Activated CD8-positive, alpha-beta T cell treated with anti-CD3 and anti-CD28 coated beads, Interleukin-2, amount 10 ng/mL, durations not matched to agents 7 days and 5 days (primary cell): ENCODE measurements around the gene PPFIA4. TPM values are rescaled to one million over a fixed set of nuclear protein-coding genes. Genes with fewer than 3 reads are reported as not detected.
A peak's percentile ranks its signal among the peaks of the same experiment; 100 is the strongest.

ENCODE experiments used
- ATAC-seq: fragments of 150-1000 bp; cut with Tn5 transposase; one replicate; pipeline ENCODE4 v1.10.0; 2021; ENCODE audit warnings: moderate library complexity
- CTCF ChIA-PET: fragments of 350-600 bp; sonication (Branson Sonifier 250); formaldehyde crosslinking; loops from one replicate; lab custom pipeline; 2021; ENCODE audit warnings: antibody characterized with exemption; lab: Charles Lee
- POLR2A ChIA-PET: fragments of 350-600 bp; sonication (Branson Sonifier 250); formaldehyde crosslinking; loops from one replicate; lab custom pipeline; 2021; ENCODE audit warnings: antibody characterized with exemption; lab: Charles Lee
- DNase-seq: peaks from one replicate; pipeline ENCODE4 v3.0.0-alpha.2; 2020
- H3K27ac Mint-ChIP-seq: one replicate; pipeline ENCODE4 v1.8.0; 2021; ENCODE audit warnings: mild to moderate bottlenecking, mixed read lengths
- H3K27me3 Mint-ChIP-seq: one replicate; pipeline ENCODE4 v1.8.0; 2021; ENCODE audit warnings: low read depth, mixed read lengths
- H3K36me3 Mint-ChIP-seq: one replicate; pipeline ENCODE4 v1.8.0; 2021; ENCODE audit warnings: low read depth, mixed read lengths
- H3K4me1 Mint-ChIP-seq: one replicate; pipeline ENCODE4 v1.8.0; 2021; ENCODE audit warnings: low read depth, mixed read lengths
- H3K4me3 Mint-ChIP-seq: one replicate; pipeline ENCODE4 v1.8.0; 2021; ENCODE audit warnings: mild to moderate bottlenecking, mixed read lengths
- H3K9me3 Mint-ChIP-seq: one replicate; pipeline ENCODE4 v1.8.0; 2022; ENCODE audit warnings: mixed read lengths; ENCODE audit not compliant: insufficient read depth
- total RNA-seq, 2 experiments: library from RNA; stranded (reverse); gene quantifications; one replicate each; pipeline ENCODE4 v1.2.3, GENCODE V29; 2021

The PPFIA4 gene
- total RNA-seq, 2 experiments from 2014 or later, result 31.9 to 32.0 TPM

DNA sequence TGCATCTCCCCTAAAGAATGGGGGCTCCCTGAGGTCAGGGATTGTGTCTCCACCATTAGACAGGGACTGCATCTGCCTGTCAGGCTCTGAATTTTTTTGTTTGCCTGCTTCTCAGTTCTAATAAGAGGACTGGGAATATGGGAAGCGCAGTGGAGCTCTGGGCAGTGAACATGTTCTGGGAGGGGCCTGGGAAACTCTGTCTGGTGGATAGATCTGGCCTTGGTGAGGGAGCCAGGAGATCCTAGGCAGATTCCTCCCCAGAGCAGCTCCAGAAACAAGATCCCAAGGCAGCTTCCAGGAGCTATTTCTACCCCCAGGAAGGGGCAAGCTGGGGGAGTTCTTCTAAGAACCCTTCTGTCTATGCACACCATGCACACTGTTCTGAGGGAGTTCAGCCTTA lies 72.2 kb downstream of the PPFIA4 start:
- H3K9me3 Mint-ChIP-seq, result peaks cover 16% of the 10 kb centered on the region
- H3K27ac Mint-ChIP-seq, result no peak overlapping the region
- ATAC-seq (no peak), DNase-seq (no peak)
- ChIA-PET POLR2A (no interaction called here), CTCF (no interaction called here)
- no peaks in the 10 kb centered on the region for H3K36me3 Mint-ChIP-seq
- H3K27me3 Mint-ChIP-seq, result peaks cover 17% of the 10 kb centered on the region
- no peak overlapping the region for H3K4me3 Mint-ChIP-seq
- H3K4me1 Mint-ChIP-seq, result no peaks in the 10 kb centered on the region

DNA sequence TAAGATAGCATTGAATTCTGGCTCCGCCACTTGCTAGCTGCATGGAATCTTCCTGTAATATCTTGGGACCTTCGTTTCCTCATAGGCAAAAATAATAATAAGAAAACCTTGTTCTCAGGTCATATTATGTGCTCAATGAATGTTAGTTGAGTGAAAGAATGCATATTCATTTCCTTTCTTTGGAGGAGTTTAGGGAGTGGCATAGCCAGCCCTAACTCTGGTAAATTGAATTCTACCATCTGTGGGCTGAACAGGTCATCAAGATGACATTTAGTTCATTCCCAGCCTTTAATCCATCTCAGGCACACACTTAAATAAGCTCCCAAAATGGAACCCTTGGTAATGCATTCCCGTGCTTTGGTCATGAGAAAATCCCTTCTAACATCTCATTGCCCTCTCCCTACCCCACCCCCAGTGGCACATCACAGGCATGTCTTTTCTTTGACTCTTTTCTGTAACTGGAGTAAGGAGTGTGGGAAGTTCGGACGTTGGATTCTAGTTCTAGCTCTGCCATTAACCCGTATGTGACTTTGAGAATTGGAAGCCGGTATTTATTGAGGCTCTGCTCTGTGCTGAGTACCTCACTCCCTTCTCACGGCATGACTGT lies 72.7 kb downstream of the PPFIA4 start:
- Mint-ChIP-seq H3K27ac (no peak overlapping the region), H3K4me1 (no peaks in the 10 kb centered on the region), H3K4me3 (no peak overlapping the region), H3K9me3 (peaks cover 16% of the 10 kb centered on the region), H3K36me3 (no peaks in the 10 kb centered on the region), H3K27me3 (peaks cover 17% of the 10 kb centered on the region)
- no peak for DNase-seq
- ATAC-seq, result no peak
- CTCF ChIA-PET, result no interaction called here
- POLR2A ChIA-PET, result no interaction called here

DNA sequence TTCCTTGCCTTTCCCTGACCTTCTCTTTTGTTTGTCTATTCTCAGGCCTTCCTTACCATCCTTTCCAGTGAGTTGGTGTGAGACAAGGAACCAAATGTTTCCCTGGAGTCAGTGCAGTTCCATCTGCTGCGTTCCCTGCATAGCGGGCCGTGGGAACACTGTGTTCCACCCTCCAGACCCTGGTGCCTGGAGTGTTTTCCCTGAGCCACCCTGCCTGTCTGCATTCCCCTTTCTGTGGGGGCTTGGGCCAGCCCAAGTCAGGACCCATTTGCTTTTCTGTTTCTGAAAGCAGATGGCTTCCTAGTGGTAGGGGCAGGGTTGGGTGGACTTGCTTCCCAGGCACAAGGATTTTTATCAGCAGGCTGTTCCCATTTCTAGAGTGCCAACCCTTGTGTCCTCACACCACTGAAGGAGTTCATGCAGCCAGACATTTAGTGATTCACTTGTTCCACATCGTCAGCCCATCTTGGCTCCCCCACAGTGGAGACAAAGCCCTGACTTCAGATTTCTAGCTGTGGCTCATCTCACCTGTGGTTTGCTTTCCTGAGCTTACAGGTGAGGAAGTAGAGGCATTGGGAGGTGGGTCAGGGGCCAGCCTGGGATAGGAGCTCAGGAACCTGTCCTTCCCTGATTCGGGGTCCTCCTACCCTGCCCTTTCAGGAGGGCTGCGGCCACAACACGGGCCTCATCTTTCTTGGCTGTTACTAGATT lies 73.7 kb downstream of the PPFIA4 start:
- ChIA-PET POLR2A (no interaction called here), CTCF (interaction anchor here (1.1 kb wide), 1 partner anchor 387 kb away, joined by 3 read pairs; no protein-coding TSS in a partner anchor)
- no peak overlapping the region for H3K4me3 Mint-ChIP-seq
- H3K36me3 Mint-ChIP-seq, result no peaks in the 10 kb centered on the region
- H3K9me3 Mint-ChIP-seq, result peaks cover 12% of the 10 kb centered on the region
- no peak overlapping the region for H3K27ac Mint-ChIP-seq
- ATAC-seq (no peak), DNase-seq (no peak)
- no peaks in the 10 kb centered on the region for H3K4me1 Mint-ChIP-seq
- H3K27me3 Mint-ChIP-seq, result peaks cover 13% of the 10 kb centered on the region

DNA sequence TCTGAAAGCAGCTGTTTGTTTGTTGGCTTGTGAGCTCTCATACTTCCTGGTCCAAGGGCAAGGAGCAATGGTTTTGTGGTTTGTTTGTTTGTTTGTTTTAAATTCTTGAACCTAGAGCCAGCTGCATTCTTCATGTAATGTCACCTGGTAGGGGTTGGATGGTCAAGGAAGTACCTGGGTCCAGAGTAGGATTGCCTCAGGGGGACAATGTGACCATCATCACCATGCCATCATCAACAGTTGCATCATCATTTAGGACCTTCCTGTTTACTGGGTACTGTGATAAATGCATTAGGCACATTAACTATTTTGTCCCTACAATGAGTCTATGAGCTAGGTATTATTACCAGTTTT lies 74.2 kb downstream of the PPFIA4 start:
- ATAC-seq (no peak), DNase-seq (no peak)
- Mint-ChIP-seq H3K27me3 (peaks cover 15% of the 10 kb centered on the region), H3K9me3 (peaks cover 6% of the 10 kb centered on the region), H3K27ac (no peak overlapping the region), H3K4me3 (no peak overlapping the region), H3K4me1 (no peaks in the 10 kb centered on the region), H3K36me3 (no peaks in the 10 kb centered on the region)
- ChIA-PET POLR2A (no interaction called here), CTCF (interaction anchor here (1.1 kb wide), 1 partner anchor 386 kb away, joined by 3 read pairs; no protein-coding TSS in a partner anchor)

DNA sequence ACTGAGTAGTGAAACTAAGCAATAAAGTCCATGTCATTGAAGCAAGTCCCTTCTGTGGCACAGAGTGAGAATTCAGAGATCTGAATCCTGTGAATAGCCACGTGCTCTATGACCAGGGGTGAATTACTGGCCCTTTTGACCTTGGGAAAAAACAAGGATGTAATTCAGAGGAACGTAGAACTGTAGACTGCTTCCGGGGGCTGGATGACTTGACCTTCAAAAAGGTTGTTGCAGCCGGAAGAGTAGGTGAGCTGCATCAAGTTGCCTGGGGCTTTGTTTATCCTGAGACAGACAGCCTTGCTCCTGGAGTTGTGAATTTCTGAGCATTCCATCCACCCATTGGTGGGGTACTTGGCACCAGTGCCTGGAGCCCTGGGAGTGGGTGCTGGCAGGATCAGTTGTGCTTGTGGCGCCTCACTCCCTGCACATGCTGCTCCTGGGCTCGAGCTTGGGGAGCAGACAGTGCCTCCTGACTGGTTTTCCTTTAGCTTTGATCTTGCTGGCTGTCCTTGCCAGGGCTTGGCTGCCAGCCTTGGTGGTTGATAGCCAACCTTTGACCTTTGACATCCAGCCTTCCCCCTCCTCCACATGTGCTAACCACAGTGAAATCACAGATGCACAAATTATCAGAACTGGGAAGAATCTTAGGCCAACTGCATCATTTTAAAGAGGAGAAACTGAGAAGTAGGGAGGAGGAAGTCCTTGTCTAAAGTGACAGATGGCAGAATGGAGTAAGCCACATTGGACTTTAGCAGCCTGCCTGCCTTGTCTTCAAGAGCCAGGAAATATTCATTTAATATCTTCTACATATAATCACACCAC lies 75.7 kb downstream of the PPFIA4 start:
- no peaks in the 10 kb centered on the region for H3K9me3 Mint-ChIP-seq
- no peak overlapping the region for H3K4me3 Mint-ChIP-seq
- ATAC-seq, result no peak
- H3K27ac Mint-ChIP-seq, result no peak overlapping the region
- no peaks in the 10 kb centered on the region for H3K4me1 Mint-ChIP-seq
- ChIA-PET POLR2A (no interaction called here), CTCF (interaction anchor here (0.8 to 1.1 kb wide), 3 partner anchors 14 to 63 kb away, joined by 3 read pairs; no protein-coding TSS in a partner anchor)
- peaks cover 12% of the 10 kb centered on the region for H3K27me3 Mint-ChIP-seq
- DNase-seq, result peak; percentile 10
- no peaks in the 10 kb centered on the region for H3K36me3 Mint-ChIP-seq

DNA sequence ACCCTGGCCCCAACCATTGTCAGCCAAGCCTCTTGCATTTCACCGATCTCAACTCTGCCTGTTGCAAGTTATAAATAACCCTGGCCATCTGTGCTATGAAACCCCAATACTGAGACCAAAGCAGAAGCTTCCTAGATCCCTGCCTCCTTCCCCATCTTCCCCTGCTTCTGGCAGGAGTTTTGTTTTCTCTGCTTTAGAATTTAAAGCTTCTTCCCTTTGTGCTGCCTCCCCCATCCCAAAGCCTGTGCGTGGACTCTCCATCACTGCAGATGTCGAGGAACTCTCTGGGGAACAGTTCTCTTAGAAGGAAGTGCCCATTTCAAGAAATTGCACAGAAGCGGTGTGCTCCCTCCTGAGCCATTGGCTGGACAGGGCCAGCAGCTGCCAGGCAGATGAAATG lies 76.9 kb downstream of the PPFIA4 start:
- no peaks in the 10 kb centered on the region for H3K36me3 Mint-ChIP-seq

DNA sequence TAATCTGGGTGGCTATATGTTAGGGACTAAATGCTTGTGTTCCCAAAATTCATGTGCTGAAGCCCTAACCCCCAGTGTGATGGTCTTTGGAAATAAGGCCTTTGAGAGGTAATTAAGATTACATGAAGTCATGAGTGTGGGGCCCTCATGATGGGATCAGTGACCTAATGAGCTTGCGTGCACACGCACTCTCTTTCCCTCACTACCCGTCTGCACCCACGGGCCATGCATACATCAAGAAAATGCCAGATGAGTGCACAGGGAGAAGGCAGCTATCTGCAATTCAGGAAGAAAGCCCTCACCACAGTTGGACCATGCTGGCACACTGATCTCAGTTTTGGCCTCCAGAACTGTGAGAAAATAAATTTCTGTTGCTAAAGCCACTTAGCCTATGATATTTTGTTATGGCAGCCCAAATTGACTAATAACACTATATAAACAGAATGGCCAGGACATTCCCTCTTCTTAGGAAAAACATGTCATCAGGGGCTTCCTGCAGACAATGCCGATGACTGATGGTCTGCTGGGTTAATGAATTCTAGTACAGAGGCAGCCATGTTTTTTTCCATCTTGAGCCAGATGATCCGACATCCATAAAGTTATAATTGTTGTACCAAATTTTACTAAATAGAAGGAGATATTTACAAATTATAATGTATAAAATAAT lies 77.7 kb downstream of the PPFIA4 start:
- peaks cover 25% of the 10 kb centered on the region for H3K27me3 Mint-ChIP-seq
- H3K27ac Mint-ChIP-seq, result no peak overlapping the region
- H3K4me1 Mint-ChIP-seq, result no peaks in the 10 kb centered on the region
- H3K4me3 Mint-ChIP-seq, result no peak overlapping the region
- H3K36me3 Mint-ChIP-seq, result no peaks in the 10 kb centered on the region
- H3K9me3 Mint-ChIP-seq, result no peaks in the 10 kb centered on the region
- ATAC-seq, result no peak
- ChIA-PET POLR2A (no interaction called here), CTCF (no interaction called here)
- no peak for DNase-seq

More for the DNA sequence above, 76.9 kb downstream of the PPFIA4 start:
- H3K4me3 Mint-ChIP-seq, result no peak overlapping the region
- peaks cover 21% of the 10 kb centered on the region for H3K27me3 Mint-ChIP-seq
- POLR2A ChIA-PET, result no interaction called here
- H3K9me3 Mint-ChIP-seq, result no peaks in the 10 kb centered on the region
- ATAC-seq (no peak), DNase-seq (no peak)
- H3K27ac Mint-ChIP-seq, result no peak overlapping the region
- no peaks in the 10 kb centered on the region for H3K4me1 Mint-ChIP-seq
- CTCF ChIA-PET, result interaction anchor here (1.1 kb wide), 1 partner anchor 20 kb away, joined by 3 read pairs; no protein-coding TSS in a partner anchor

DNA sequence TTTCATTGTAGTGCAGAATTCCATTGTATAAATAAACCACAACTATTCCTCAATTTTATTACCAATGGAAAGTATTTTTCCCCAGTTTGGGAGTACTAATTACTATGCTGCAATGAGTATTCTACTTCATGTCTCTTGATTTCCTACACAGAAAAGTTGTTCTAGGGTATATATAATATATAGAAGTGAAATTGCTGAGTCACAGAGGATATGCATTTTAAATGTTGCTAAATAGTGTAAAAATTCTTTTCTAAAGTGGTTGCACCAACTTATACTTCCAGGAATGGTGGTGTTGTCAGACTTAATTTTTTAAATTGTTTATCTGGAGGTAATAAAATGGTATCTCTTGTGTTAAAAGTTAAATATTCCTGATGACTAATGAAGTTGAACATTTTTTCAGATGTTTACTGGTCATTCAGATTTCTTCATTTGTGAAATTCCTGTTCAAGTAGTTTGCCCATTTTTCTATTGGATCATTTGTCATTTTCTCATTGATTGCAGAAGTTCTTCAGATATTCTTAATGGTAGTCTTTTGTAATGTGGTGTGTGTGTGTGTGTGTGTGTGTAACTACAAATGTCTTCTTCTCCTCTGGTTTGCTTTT lies 78.6 kb downstream of the PPFIA4 start:
- DNase-seq (no peak), ATAC-seq (no peak)
- ChIA-PET CTCF (no interaction called here), POLR2A (no interaction called here)
- no peaks in the 10 kb centered on the region for H3K9me3 Mint-ChIP-seq
- no peak overlapping the region for H3K27ac Mint-ChIP-seq
- no peaks in the 10 kb centered on the region for H3K4me1 Mint-ChIP-seq
- no peaks in the 10 kb centered on the region for H3K36me3 Mint-ChIP-seq
- no peak overlapping the region for H3K4me3 Mint-ChIP-seq
- H3K27me3 Mint-ChIP-seq, result peaks cover 33% of the 10 kb centered on the region

DNA sequence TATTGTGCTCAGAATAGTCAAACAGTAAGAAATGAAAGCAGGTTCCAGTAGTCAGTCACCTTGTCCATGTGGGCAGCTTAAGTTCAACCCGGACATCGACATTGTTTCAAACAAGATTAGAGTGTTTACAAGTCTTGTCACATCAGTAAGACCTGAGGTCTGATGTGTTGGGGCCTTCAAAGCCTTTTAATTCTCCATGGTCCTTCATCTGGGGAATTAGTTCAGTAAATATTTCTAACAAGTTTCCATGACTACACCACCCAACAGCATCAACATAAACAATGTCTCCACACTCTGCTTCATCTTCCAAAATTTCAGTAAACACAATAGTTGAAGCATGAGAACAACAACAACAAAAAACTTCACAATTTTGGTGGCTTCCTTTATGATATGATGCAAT lies 86.2 kb downstream of the PPFIA4 start:
- Mint-ChIP-seq H3K36me3 (no peaks in the 10 kb centered on the region), H3K4me1 (no peaks in the 10 kb centered on the region), H3K27ac (no peak overlapping the region), H3K27me3 (peaks cover 42% of the 10 kb centered on the region), H3K4me3 (no peak overlapping the region), H3K9me3 (no peaks in the 10 kb centered on the region)
- ATAC-seq (no peak), DNase-seq (no peak)
- CTCF ChIA-PET, result interaction anchor here (1.7 to 1.8 kb wide), 2 partner anchors 20 to 73 kb away, joined by 4 to 6 read pairs; no protein-coding TSS in a partner anchor
- POLR2A ChIA-PET, result no interaction called here

DNA sequence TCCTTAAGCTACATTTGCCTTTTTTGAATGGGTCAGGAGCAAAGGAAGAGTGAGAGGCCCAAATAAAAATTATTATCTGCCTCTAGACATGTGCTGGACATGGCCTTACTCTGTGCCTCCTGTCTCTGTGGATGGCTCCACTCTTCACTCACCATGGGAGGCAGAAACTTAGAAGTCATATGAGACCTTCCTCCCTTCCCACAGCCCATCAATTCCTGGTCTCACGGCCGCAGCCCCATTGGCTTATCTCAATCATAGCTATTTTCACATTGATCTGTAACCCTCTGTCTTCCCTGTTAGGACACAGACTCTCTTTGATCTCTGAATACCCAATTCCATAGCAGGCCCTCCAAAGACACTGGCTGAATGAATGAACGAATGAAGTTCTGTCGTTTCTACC lies 87.0 kb downstream of the PPFIA4 start:
- Mint-ChIP-seq H3K36me3 (no peaks in the 10 kb centered on the region), H3K9me3 (no peaks in the 10 kb centered on the region), H3K4me1 (no peaks in the 10 kb centered on the region), H3K27ac (no peak overlapping the region), H3K4me3 (no peak overlapping the region), H3K27me3 (peaks cover 43% of the 10 kb centered on the region)
- ChIA-PET CTCF (interaction anchor here (0.9 to 1.8 kb wide), 2 partner anchors 19 to 59 kb away, joined by 3 to 4 read pairs; no protein-coding TSS in a partner anchor), POLR2A (no interaction called here)
- no peak for ATAC-seq
- peak; percentile 9 for DNase-seq

DNA sequence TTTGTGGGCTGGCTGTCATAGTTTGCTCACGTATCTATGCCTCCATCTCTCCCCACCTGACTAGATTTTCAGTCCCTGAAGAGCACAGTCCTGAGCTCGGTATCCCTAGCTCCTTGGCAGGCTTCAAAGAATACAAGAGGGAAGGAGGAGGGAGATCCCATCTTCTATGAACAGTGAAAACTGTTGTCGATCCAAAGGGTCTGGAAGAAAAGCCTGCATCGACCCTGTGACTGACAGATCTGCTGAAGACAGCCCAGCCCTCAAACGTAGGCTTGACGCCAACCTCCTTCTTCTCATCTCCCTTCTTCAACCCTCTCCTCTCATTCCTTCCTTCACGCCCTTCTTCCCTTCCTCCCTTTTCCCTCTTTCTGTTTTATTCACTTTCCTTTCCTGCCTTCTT lies 87.9 kb downstream of the PPFIA4 start:
- H3K27me3 Mint-ChIP-seq, result peaks cover 43% of the 10 kb centered on the region

More for the DNA sequence above, 87.9 kb downstream of the PPFIA4 start:
- H3K9me3 Mint-ChIP-seq, result no peaks in the 10 kb centered on the region
- ChIA-PET POLR2A (no interaction called here), CTCF (interaction anchor here (0.9 to 1.8 kb wide), 2 partner anchors 18 to 58 kb away, joined by 3 to 4 read pairs; no protein-coding TSS in a partner anchor)
- no peaks in the 10 kb centered on the region for H3K36me3 Mint-ChIP-seq
- H3K4me3 Mint-ChIP-seq, result no peak overlapping the region
- no peak overlapping the region for H3K27ac Mint-ChIP-seq
- no peak for DNase-seq
- no peaks in the 10 kb centered on the region for H3K4me1 Mint-ChIP-seq
- ATAC-seq, result no peak
